NCI-H2107 treated with DMSO at 0.1 percent for 48 hours (cell line): ENCODE results near the gene PRTN3.

Experiments used
- DNase-seq: peaks from one replicate; lab custom pipeline; 2025; ENCODE audit not compliant: unreplicated experiment; lab: John Stamatoyannopoulos, UW

Gene PRTN3

DNA sequence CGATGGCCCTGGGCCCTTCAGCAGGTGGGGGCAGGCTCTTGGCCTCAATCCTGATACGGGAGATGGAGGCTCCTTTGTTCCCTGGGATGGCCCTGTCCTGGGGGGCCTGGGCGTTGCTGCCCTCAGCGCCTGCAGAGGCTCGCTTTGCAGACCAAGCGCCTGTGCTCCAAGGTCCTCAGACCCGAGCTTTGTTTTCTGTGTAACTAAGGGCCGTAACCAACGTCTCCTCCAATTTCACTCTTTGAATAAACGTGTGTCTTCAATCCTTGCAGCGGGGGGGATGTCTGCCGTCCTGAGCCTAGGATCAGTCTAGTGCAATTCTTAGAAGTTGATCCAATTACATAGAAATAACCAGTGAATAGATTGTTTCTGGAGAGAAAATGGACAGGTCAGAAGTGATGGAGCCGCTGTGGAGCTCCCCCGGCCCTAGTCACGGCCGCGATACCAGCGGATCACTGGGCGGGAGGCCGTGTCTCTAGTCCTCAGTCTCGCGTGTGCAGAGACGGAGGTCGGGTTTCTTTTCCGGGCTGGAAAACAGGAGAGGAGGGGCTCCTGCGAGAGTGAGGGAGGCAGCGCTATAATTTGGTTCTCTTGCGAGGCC lies 38.2 kb upstream of the PRTN3 start:
- peak; percentile 40 for DNase-seq

DNA sequence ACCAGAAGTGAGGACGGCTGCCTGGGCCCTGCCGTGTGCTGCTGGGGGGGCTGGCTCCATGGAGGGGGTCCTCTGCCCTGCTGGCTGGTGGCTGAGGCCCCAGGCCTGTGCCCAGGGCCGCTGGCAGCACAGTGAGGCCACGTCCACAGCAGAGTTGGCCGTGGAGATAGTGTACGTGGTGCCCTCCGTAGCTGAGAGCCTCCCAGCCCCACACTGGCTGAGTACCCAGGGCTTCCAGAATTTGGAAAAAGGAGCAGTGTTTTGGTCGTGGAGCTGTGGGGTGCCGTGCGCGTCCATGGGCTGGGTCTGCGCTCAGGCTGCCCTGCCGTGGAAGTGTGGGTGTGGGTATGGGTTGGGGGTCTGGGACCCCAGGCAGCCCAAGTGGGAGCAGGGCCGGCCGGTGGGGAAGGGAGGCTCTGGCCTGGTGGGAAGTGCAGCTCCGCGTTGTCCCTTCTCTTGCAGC lies 37.7 kb upstream of the PRTN3 start:
- no peak for DNase-seq

DNA sequence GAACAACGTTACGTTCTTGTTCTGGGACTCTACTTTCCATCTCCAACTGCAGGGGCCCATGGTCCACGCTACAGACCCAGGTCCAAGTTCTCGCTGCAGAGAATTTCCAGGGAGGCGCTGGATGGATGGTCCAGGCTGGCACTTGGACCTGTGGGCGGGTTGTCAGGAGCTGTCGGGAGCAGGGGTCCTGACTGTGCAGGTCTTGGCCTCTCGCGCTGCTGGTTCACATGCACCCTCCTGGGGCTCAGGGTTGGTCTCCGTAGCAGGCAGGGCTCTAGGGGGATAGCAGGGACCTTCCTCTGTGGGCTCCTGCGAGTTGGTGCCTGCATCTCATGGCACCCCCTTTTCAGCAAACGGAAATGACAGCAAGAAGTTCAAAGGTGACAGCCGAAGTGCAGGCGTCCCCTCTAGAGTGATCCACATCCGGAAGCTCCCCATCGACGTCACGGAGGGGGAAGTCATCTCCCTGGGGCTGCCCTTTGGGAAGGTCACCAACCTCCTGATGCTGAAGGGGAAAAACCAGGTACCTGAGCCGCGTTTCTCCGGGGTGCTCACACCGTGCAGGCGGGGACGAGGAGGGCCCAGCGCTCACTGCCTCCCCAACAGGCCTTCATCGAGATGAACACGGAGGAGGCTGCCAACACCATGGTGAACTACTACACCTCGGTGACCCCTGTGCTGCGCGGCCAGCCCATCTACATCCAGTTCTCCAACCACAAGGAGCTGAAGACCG lies 36.9 kb upstream of the PRTN3 start:
- DNase-seq: no peak

DNA sequence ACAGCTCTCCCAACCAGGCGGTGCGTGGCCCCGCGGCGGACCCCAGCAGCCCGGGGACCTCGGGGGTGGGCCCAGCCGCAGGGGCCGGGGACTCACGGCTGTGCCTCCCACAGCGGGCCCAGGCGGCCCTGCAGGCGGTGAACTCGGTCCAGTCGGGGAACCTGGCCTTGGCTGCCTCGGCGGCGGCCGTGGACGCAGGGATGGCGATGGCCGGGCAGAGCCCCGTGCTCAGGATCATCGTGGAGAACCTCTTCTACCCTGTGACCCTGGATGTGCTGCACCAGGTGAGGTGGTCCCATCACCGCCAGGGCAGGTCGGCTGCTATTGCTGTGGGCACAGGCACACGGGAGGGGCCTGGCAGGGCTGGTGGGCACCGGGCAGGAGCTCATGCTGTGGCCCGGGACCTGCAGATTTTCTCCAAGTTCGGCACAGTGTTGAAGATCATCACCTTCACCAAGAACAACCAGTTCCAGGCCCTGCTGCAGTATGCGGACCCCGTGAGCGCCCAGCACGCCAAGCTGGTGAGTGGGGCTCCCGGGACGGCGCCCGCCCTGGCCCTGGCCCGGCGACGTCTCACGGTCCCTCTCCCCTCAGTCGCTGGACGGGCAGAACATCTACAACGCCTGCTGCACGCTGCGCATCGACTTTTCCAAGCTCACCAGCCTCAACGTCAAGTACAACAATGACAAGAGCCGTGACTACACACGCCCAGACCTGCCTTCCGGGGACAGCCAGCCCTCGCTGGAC lies 36.2 kb upstream of the PRTN3 start:
- DNase-seq: no peak

DNA sequence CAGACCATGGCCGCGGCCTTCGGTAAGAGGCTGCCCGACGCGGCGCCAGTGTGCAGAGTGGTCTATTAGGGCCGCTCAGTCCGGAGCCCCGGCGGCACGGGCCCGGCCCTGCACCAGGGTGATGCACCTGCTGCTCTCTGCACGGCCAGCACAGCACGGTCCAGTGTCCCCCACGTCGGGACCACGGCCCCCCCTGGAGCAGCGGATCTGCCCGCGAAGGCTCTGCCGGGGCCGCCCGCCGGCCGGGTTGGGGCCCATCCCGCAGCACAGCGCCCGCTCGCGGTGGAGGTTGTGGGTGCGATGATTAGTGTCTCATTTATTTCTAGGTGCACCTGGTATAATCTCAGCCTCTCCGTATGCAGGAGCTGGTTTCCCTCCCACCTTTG lies 35.6 kb upstream of the PRTN3 start:
- DNase-seq: no peak

DNA sequence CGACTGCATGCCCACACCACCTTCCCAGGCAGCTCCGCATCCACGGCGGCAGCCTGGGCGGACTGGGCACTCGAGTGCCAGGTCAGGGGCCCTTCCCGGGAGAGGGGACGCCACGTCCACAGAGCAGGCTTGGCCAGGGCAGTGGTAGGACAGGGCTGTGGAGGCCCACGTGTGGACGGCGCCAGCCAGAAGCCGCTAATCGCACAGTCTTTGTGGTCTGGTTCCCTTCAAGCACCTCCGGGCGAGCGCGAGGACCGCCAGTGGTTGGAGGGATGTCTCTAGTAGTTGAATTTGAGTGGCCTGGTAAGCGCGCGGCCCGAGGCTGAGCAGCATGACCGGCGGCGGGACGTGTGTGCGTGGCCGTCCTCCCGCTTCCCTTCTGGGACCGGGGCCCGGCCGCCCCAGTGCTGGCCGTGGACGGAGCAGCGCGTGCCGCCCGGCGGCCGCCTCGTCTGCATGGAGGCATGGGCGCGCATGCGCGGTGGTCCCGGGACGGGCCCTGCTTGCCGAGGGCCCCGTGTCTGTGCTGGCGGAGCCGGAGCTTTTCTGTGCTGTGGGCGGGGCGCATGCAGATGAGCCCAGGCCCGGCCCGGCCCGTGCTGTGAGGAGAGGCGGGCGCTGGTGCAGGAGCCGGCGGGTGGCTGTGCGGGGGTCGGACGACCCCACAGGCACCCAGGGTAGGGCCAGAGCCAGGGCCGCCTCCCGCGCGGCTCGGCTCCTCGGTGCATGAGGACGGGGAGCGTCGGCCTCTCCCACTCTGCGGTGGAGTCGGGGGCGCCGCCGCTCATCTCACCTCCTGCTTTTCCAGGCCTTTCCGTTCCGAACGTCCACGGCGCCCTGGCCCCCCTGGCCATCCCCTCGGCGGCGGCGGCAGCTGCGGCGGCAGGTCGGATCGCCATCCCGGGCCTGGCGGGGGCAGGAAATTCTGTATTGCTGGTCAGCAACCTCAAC lies 34.9 kb upstream of the PRTN3 start:
- no peak for DNase-seq

DNA sequence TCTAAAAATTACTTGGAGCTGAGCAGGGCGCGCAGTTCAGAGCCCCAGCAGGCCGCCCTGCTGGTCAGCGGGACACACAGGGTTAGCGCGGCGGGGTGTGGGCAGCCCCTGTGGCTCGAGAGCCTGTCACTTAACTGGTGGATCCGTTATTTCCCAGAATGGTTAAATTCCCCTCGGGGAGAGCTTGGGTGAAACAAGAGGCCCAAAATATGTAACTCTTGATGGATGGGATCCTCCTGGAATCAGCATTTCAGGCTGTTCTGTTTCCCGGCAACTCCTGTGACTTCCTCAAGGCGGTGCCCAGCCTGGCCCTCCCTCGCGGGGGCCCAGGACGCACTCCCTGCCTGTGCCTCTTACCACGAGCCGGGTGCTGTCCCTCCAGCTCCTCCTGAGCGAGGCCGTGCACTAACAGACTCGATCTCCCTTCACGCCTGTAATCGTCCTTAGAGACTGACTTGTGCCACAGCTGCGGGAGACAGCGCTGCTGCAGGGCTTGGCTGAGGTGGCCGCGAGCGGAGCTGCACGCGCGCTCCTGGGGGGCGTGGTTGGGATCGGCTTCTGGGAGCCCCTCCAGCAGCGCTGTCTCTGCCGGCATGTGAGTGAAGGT lies 33.9 kb upstream of the PRTN3 start:
- DNase-seq: no peak

DNA sequence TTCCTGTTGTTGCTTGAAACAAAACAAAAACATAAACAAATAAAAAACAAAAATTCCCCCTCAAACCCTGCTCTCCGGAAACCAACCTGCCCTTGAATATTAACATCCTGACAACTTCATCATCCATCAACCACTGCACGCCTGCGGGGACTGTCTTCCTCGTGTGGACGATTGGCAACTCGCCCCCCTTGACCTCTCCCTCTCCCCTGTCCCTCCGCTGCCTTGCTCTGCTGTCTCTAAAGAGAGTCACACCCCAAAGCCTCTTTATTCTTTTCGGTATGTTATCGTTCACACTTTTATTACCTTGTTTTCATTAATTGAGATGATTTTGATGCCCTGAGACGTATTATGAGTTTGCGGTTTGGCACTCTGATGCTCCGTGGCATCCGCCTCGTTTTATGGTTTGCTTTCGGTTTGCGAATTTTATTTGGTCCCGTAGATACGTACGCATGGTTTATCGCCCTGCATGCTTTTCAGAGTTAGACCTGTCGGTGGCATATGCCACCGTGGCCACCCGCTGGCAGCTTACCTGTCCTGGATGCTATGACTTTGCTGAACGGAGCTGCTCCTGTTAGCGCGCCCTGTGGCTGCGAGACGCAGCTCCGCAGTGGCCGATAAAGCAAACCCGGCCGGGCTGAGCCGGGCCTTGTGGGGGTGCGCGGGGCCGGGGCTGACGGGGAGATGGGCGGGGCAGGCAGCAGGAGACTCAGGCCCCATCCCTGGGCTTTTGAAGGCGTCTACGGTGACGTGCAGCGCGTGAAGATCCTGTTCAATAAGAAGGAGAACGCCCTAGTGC lies 33.0 kb upstream of the PRTN3 start:
- no peak for DNase-seq

DNA sequence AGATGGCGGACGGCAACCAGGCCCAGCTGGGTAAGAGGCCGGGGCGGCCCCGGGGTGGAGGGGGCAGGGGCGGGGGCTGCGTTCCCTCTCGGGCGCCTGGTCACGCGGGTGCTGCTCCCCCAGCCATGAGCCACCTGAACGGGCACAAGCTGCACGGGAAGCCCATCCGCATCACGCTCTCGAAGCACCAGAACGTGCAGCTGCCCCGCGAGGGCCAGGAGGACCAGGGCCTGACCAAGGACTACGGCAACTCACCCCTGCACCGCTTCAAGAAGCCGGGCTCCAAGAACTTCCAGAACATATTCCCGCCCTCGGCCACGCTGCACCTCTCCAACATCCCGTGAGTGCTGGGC lies 32.4 kb upstream of the PRTN3 start:
- no peak for DNase-seq

DNA sequence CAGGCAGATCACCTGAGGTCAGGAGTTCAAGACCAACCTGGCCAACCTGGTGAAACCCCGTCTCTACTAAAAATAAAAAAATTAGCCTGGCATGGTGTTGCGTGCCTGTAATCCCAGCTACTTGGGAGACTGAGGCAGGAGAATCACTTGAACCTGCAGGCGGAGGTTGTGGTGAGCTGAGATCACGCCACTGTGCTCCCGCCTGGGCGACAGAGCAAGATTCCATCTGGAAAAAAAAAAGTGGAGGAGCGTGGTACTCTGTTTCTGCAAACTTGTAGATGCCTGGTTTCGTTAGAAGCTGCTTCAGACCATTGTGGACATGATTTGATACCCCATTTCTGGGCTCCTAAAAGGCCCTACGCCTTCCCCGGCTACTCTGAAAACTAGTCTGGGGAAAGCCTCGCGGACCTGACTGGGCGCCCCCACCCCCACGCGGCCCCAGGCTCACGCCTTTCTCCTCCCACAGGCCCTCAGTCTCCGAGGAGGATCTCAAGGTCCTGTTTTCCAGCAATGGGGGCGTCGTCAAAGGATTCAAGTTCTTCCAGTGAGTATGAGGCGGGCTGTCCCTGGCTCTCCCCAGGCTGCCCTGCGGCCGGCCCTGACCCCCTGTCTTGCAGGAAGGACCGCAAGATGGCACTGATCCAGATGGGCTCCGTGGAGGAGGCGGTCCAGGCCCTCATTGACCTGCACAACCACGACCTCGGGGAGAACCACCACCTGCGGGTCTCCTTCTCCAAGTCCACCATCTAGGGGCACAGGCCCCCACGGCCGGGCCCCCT lies 30.5 kb upstream of the PRTN3 start:
- DNase-seq: no peak

DNA sequence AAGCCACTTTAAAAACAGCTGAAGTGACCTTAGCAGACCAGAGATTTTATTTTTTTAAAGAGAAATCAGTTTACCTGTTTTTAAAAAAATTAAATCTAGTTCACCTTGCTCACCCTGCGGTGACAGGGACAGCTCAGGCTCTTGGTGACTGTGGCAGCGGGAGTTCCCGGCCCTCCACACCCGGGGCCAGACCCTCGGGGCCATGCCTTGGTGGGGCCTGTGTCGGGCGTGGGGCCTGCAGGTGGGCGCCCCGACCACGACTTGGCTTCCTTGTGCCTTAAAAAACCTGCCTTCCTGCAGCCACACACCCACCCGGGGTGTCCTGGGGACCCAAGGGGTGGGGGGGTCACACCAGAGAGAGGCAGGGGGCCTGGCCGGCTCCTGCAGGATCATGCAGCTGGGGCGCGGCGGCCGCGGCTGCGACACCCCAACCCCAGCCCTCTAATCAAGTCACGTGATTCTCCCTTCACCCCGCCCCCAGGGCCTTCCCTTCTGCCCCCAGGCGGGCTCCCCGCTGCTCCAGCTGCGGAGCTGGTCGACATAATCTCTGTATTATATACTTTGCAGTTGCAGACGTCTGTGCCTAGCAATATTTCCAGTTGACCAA lies 29.8 kb upstream of the PRTN3 start:
- no peak for DNase-seq

DNA sequence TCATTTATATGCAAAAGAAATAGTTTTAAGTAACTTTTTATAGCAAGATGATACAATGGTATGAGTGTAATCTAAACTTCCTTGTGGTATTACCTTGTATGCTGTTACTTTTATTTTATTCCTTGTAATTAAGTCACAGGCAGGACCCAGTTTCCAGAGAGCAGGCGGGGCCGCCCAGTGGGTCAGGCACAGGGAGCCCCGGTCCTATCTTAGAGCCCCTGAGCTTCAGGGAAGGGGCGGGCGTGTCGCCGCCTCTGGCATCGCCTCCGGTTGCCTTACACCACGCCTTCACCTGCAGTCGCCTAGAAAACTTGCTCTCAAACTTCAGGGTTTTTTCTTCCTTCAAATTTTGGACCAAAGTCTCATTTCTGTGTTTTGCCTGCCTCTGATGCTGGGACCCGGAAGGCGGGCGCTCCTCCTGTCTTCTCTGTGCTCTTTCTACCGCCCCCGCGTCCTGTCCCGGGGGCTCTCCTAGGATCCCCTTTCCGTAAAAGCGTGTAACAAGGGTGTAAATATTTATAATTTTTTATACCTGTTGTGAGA lies 29.2 kb upstream of the PRTN3 start:
- DNase-seq: no peak

DNA sequence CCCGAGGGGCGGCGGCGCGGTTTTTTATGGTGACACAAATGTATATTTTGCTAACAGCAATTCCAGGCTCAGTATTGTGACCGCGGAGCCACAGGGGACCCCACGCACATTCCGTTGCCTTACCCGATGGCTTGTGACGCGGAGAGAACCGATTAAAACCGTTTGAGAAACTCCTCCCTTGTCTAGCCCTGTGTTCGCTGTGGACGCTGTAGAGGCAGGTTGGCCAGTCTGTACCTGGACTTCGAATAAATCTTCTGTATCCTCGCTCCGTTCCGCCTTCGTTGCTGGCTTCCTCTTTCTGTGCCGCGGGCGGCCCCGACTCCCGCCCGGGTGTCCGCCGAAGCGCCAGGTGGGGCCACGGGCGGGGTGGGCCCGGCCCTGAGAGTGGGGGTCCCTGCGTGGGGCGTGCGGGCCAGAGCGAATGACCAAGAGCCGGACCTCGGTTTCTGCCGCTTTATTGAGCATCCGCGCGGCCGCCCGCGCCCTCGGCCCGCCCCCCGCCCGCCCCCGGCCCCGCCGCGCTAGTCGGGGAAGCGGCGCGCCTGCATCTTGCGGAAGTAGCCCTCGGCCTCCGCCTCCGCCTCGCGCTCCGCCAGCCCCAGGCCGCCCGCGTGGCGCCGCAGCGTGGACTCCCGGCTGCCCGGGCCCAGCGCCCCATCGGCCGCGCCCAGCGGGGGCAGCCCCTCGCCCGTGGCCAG lies 28.6 kb upstream of the PRTN3 start:
- DNase-seq: no peak

DNA sequence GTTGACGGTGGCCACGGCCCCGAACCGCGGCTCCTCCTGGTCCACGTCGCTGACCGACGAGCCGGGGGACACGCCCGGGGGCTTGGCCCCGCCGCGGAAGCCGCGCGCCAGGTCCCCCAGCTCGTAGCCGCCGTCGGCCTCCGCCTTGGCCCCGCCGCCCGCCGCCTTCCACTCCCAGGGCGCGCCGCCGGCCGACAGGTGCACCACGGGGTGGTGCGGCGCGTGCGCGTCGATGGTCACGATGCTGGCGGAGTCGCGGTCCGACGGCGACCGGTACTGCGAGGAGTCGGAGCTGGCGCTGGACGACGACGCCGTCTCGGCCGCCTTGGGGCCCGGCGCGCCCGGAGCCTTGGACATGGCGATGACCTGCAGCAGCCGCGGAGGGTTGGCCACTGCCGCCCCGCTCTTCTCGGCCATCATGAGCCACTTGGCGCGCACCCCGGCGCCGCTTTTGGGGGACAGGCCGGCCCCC lies 28.0 kb upstream of the PRTN3 start:
- DNase-seq: no peak

DNA sequence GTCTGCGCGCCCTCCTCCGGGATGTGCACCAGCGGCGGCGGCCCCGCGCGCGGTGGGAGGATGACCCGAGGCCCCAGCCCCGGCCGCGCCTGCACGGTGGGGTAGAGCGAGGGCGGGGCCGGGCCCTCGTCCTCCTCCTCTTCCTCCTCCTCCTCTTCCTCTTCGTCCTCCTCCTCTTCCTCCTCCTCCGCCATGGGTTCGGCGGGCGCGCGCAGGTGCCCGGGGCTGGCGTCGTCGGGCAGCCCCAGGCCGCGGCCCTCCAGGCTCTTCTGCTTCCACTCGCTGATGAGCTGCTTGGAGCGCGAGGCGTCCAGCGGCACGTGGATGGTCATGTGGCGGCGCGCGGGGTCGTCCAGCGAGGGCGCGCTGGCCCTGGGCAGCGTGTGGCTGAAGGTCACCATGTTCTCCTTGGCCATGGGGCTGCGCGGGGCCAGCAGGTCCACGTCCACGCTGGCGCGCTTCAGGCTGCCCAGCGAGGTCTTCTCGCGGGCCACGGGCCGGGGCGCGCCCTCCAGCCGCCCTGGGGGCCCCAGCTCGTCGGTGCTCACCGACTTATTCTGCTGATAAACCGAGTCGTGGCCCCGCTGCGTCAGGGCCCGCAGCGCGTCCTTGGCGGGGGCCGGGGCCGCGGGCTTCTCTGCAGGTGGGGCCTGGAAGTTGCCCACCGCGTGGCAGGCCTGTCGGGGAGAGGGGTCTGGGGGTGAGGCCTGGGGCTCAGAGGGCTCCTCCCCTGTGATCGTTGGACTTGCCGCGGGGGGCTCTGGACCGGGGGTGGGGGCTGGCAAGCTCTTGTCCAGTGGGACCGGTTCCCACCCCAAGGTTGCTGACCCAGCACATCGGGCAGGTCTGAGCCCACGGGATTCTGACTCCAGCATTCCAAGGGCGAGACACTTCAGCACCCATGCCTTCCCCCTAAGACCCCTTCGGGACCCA lies 27.3 kb upstream of the PRTN3 start:
- no peak for DNase-seq

DNA sequence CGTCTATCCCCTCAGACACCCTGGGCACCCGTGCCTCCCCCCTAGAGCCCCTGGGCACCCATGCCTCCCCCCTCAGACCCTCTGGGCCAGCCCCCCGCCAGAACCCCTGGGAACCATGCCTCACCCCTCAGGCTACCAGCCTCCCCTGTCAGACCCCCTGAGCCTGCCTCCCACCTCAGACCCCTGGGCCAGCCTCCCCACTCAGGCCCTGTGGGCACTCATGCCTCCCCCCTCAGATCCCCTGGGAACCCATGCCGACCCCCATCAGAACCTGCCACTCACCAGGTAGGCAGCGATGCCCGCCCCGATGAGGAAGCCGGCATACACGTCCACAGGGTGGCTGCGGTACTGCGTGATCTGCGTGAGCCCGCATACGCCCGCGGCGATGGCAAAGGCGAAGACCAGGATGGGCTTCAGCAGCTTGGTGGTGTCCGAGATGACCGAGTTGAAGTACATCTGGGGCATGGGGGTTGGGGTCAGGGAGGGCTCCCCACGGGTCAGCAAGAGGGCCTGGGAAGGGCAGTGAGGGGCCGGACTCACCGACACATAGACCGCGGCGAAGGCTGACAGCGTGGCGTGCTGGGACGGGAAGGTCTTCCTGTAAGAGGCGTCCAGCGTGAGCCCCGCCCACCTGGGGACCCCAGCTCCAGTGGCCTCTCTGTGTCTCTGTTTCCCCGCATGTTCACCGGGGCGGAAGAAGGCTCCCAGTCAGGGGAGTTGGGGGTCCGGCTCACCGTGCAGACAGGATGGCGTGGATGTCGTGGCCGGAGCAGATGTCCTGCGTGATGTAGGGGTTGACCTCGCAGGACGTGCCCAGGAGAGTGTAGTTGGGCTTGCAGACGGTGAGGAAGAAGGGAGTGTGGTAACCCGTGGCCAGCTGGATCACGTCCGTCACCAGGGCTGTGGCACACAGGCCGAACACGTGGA lies 26.4 kb upstream of the PRTN3 start:
- DNase-seq: no peak
